Thoracic aorta (tissue), 2 donors: Measurements from ENCODE around the gene DCUN1D2. TPM values are rescaled to one million over a fixed set of nuclear protein-coding genes. Genes with fewer than 3 reads are reported as not detected.

Experiments used
- ATAC-seq: fragments of 150-250 bp; one replicate; pipeline ENCODE4 v1.8.0; 2017; ENCODE audit warnings: low read depth; ENCODE audit not compliant: insufficient number of reproducible peaks, low FRiP score
- DNase-seq: peaks from one replicate; pipeline ENCODE4 v3.0.0-alpha.2; 2020; ENCODE audit warnings: low spot score
- H3K27ac ChIP-seq, 2 donors: fragments of 200-600 bp; sonication (generic); 1 replicate in 1 of 2; 2 replicates in 1 of 2; pipeline ENCODE4 v1.5.1; 2016; ENCODE audit warnings: mild to moderate bottlenecking in 2 of 2, moderate library complexity in 2 of 2
- H3K27me3 ChIP-seq: fragments of 200-600 bp; sonication (generic); replicated peaks from 2 replicates; pipeline ENCODE4 v1.6.0; 2016; ENCODE audit warnings: mild to moderate bottlenecking; ENCODE audit not compliant: insufficient read depth
- H3K36me3 ChIP-seq: fragments of 200-600 bp; sonication (generic); one replicate; pipeline ENCODE4 v1.5.1; 2016
- H3K4me1 ChIP-seq, 2 donors: fragments of 200-600 bp; sonication (generic); 1 replicate in 1 of 2; 2 replicates in 1 of 2; pipeline versions ENCODE4 v1.5.1 to v1.6.0; 2016; ENCODE audit warnings: low read depth in 2 of 2, mild to moderate bottlenecking in 1 of 2; ENCODE audit not compliant: control insufficient read depth in 1 of 2
- H3K4me3 ChIP-seq: fragments of 200-600 bp; sonication (generic); 2 replicates; pipeline ENCODE4 v1.5.1; 2016; ENCODE audit warnings: mild to moderate bottlenecking
- H3K9me3 ChIP-seq: fragments of 200-600 bp; sonication (generic); 2 replicates; pipeline ENCODE4 v1.5.1; 2016
- CTCF ChIP-seq: fragments of 200-600 bp; sonication (generic); IDR thresholded peaks from one replicate; pipeline ENCODE4 v1.5.1; 2019; ENCODE audit warnings: antibody characterized with exemption
- total RNA-seq, 2 donors: library from RNA; depleted of rRNA; stranded (reverse); fragments of >200 nt; gene quantifications; one replicate each; pipeline versions ENCODE4 v1.1.0 to v1.2.3, GENCODE V29; 2016

The DCUN1D2 gene
- total RNA-seq, 2 donors from 2014 or later, result 7.3 to 29.8 TPM

GRCh38 chr13:113532156-113532806 is 41.8 kb upstream of the DCUN1D2 start:
- peaks cover 0 to 10% of the 10 kb centered on the region in 2 donors for H3K4me1 ChIP-seq
- DNase-seq (no peak), ATAC-seq (no peak)
- TF ChIP-seq CTCF, result no peak
- no peak overlapping the region for H3K27ac ChIP-seq
- no peaks in the 10 kb centered on the region for H3K9me3 ChIP-seq
- H3K36me3 ChIP-seq, result peaks cover 34% of the 10 kb centered on the region
- no peak overlapping the region for H3K4me3 ChIP-seq
- H3K27me3 ChIP-seq, result no peaks in the 10 kb centered on the region

- Histone ChIP-seq H3K27me3 (no peaks in the 10 kb centered on the region), H3K36me3 (peaks cover 40% of the 10 kb centered on the region), H3K9me3 (no peaks in the 10 kb centered on the region), H3K27ac (no peak overlapping the region), H3K4me1 (peaks cover 0 to 10% of the 10 kb centered on the region in 2 donors), H3K4me3 (no peak overlapping the region)
- TF ChIP-seq CTCF, result no peak
- no peak for DNase-seq
- ATAC-seq, result no peak
Measured at GRCh38 chr13:113531041-113531873, 40.7 kb upstream of the DCUN1D2 start.

- H3K9me3 ChIP-seq, result no peaks in the 10 kb centered on the region
- DNase-seq (no peak), ATAC-seq (no peak)
- no peaks in the 10 kb centered on the region for H3K27me3 ChIP-seq
- no peak overlapping the region for H3K4me3 ChIP-seq
- peaks cover 44% of the 10 kb centered on the region for H3K36me3 ChIP-seq
- no peak for TF ChIP-seq CTCF
- no peak overlapping the region for H3K27ac ChIP-seq
- peaks cover 0 to 10% of the 10 kb centered on the region in 2 donors for H3K4me1 ChIP-seq
Measured at GRCh38 chr13:113528813-113529180, 38.3 kb upstream of the DCUN1D2 start.

- no peak for DNase-seq
- no peak for ATAC-seq
Measured at GRCh38 chr13:113528101-113528812, 37.7 kb upstream of the DCUN1D2 start.

More at GRCh38 chr13:113528101-113528812, 37.7 kb upstream of the DCUN1D2 start:
- TF ChIP-seq CTCF, result no peak
- Histone ChIP-seq H3K27me3 (no peaks in the 10 kb centered on the region), H3K4me3 (no peak overlapping the region), H3K36me3 (peaks cover 44% of the 10 kb centered on the region), H3K9me3 (no peaks in the 10 kb centered on the region), H3K4me1 (peaks cover 0 to 10% of the 10 kb centered on the region in 2 donors), H3K27ac (no peak overlapping the region)
